ENCODE measurements around the gene UBE2F.

GRCh38 chr2:237939251-237939650, 27.6 kb upstream of the UBE2F start:
- TF ChIP-seq CTCF (IDR thresholded peaks at IDR 0.05) (no peak), POLR2A (IDR thresholded peaks at IDR 0.05) (no peak)

Data from uterus (tissue), 2 donors.